Neural crest cell (in vitro differentiated cells): ENCODE results near the gene IGF2BP2. TPM values are rescaled to one million over a fixed set of nuclear protein-coding genes. Genes with fewer than 3 reads are reported as not detected.

ENCODE experiments used
- DNase-seq: peaks from one replicate; pipeline ENCODE4 v3.0.0; 2021; ENCODE audit warnings: low read depth, mixed read lengths, low spot score
- H3K27ac Mint-ChIP-seq: one replicate; pipeline ENCODE4 v1.8.0; 2021; ENCODE audit warnings: mild to moderate bottlenecking, mixed read lengths; ENCODE audit not compliant: unreplicated experiment
- H3K27me3 Mint-ChIP-seq: 2 replicates; pipeline ENCODE4 v1.8.0; 2021; ENCODE audit warnings: low read depth, mild to moderate bottlenecking, mixed read lengths
- H3K36me3 Mint-ChIP-seq: 2 replicates; pipeline ENCODE4 v1.8.0; 2021; ENCODE audit warnings: low read depth, mild to moderate bottlenecking, mixed read lengths
- H3K4me1 Mint-ChIP-seq: 2 replicates; pipeline ENCODE4 v1.8.0; 2021; ENCODE audit warnings: mixed read lengths
- H3K4me3 Mint-ChIP-seq: one replicate; pipeline ENCODE4 v1.8.0; 2021; ENCODE audit warnings: mild to moderate bottlenecking, mixed read lengths
- H3K9me3 Mint-ChIP-seq: 2 replicates; pipeline ENCODE4 v1.8.0; 2021; ENCODE audit warnings: mixed read lengths
- total RNA-seq: library from RNA; stranded (reverse); gene quantifications from 2 replicates; pipeline ENCODE4 v1.2.1, GENCODE V29; 2021
- TF ChIP-seq, protein P1 (sequence below): fragments of 200-600 bp; sonication (generic); conservative IDR thresholded peaks from 2 replicates; pipeline ENCODE4 v1.5.0; 2021; ENCODE audit warnings: antibody characterized with exemption, mild to moderate bottlenecking

IGF2BP2 gene
- total RNA-seq, 1 donor from 2014 or later = 141 TPM

GRCh38 chr3:185754920-185755319 lies 69.9 kb downstream of the IGF2BP2 start:
- Mint-ChIP-seq H3K27me3 (no peaks in the 10 kb centered on the region), H3K36me3 (peaks cover 31% of the 10 kb centered on the region), H3K4me3 (no peak overlapping the region), H3K27ac (no peak overlapping the region), H3K9me3 (peaks cover 3% of the 10 kb centered on the region), H3K4me1 (peaks cover 35% of the 10 kb centered on the region)
- TF ChIP-seq, protein P1, sequence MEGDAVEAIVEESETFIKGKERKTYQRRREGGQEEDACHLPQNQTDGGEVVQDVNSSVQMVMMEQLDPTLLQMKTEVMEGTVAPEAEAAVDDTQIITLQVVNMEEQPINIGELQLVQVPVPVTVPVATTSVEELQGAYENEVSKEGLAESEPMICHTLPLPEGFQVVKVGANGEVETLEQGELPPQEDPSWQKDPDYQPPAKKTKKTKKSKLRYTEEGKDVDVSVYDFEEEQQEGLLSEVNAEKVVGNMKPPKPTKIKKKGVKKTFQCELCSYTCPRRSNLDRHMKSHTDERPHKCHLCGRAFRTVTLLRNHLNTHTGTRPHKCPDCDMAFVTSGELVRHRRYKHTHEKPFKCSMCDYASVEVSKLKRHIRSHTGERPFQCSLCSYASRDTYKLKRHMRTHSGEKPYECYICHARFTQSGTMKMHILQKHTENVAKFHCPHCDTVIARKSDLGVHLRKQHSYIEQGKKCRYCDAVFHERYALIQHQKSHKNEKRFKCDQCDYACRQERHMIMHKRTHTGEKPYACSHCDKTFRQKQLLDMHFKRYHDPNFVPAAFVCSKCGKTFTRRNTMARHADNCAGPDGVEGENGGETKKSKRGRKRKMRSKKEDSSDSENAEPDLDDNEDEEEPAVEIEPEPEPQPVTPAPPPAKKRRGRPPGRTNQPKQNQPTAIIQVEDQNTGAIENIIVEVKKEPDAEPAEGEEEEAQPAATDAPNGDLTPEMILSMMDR = no peak
- no peak for DNase-seq

DNA sequence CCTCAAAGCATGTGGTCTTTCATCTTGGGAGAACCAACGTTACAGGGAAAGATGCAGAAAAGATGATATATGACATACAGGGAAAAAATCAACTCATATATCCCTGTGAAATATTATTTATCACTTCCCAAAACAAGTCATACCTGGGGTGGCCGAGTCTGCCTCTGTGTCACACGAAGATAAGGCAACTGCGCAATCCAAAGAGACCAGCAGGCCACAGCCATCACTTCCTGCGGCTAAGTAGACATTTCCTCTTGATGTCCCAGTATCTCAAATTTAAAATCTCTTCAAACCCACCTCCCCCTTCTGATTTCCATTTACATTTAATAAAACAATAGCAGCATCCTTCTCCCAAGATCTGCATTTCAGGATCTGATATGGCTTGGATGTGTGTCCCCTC lies 71.5 kb downstream of the IGF2BP2 start:
- peak overlapping the region; percentile 67 for H3K27ac Mint-ChIP-seq
- H3K4me3 Mint-ChIP-seq = no peak overlapping the region
- peaks cover 3% of the 10 kb centered on the region for H3K9me3 Mint-ChIP-seq
- no peak for DNase-seq
- H3K4me1 Mint-ChIP-seq = peaks cover 29% of the 10 kb centered on the region
- TF ChIP-seq, protein P1 = no peak
- H3K36me3 Mint-ChIP-seq = peaks cover 31% of the 10 kb centered on the region
- no peaks in the 10 kb centered on the region for H3K27me3 Mint-ChIP-seq

GRCh38 chr3:185750702-185751101 lies 74.1 kb downstream of the IGF2BP2 start:
- no peaks in the 10 kb centered on the region for H3K9me3 Mint-ChIP-seq

GRCh38 chr3:185750015-185750414 lies 74.8 kb downstream of the IGF2BP2 start:
- Mint-ChIP-seq H3K27ac (no peak overlapping the region), H3K4me3 (no peak overlapping the region), H3K36me3 (peaks cover 11% of the 10 kb centered on the region), H3K9me3 (no peaks in the 10 kb centered on the region), H3K27me3 (no peaks in the 10 kb centered on the region), H3K4me1 (peaks cover 41% of the 10 kb centered on the region)
- TF ChIP-seq, protein P1 = no peak
- no peak for DNase-seq

More at GRCh38 chr3:185750702-185751101, 74.1 kb downstream of the IGF2BP2 start:
- Mint-ChIP-seq H3K36me3 (peaks cover 13% of the 10 kb centered on the region), H3K4me3 (no peak overlapping the region), H3K4me1 (peaks cover 34% of the 10 kb centered on the region), H3K27me3 (no peaks in the 10 kb centered on the region), H3K27ac (no peak overlapping the region)
- TF ChIP-seq, protein P1 = no peak
- DNase-seq = no peak

DNA sequence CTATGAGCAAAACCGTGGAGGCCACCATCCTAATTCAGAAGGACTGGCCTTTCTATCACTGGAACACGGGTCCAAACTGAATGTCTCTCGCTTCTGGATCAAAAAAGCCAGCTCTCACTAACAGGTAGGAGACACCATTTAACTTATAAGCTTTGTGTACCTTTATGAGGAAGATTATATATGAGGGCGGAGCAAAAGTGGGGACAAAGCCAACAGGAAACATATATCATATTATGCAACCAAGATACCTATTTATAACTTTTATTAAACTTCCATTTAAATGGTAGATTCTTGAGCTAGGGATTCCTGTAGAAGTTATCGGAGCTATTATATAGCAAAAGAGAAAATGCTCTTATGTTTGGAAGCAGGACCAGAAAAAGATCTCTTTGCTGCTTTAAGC lies 78.4 kb downstream of the IGF2BP2 start:
- DNase-seq = no peak
- Mint-ChIP-seq H3K36me3 (peaks cover 2% of the 10 kb centered on the region), H3K4me1 (peaks cover 49% of the 10 kb centered on the region), H3K27ac (no peak overlapping the region), H3K9me3 (no peaks in the 10 kb centered on the region), H3K4me3 (no peak overlapping the region), H3K27me3 (no peaks in the 10 kb centered on the region)
- TF ChIP-seq, protein P1 = no peak
